Stomach (tissue), 4 donors: ENCODE results near the gene SIRPB1.

ENCODE experiments used
- CTCF ChIP-seq, 7 experiments: fragments of 450-650 bp in 4 of 7; fragments of 200-600 bp in 3 of 7; sonication (generic) in 3 of 7; IDR thresholded peaks; one replicate each; pipeline ENCODE4 v1.5.1; 2016 to 2019; ENCODE audit warnings: antibody characterized with exemption in 7 of 7, control low read depth in 2 of 7, mild to moderate bottlenecking in 1 of 7
- EP300 ChIP-seq: sonication (generic); formaldehyde crosslinking; IDR thresholded peaks from one replicate; pipeline ENCODE4 v1.6.1; 2017; ENCODE audit warnings: antibody characterized with exemption
- POLR2A ChIP-seq, 4 donors: fragments of 450-650 bp; IDR thresholded peaks; one replicate each; pipeline ENCODE4 v1.6.1; 2016; ENCODE audit warnings: antibody characterized with exemption in 4 of 4, control low read depth in 2 of 4, mild to moderate bottlenecking in 1 of 4, moderate library complexity in 1 of 4

- TF ChIP-seq CTCF (IDR thresholded peaks at IDR 0.05) (no peak), EP300 (no peak), POLR2A (IDR thresholded peaks at IDR 0.05) (no peak)
Measured at GRCh38 chr20:1623501-1624205, 3.8 kb upstream of the SIRPB1 start.
